WI38 (cell line): ENCODE data around the gene PEPD.

Experiments used
- H3K4me3 ChIP-seq: 2 replicates; pipeline ENCODE4 v1.5.1; 2011; ENCODE audit warnings: low read depth, mild to moderate bottlenecking, control low read depth, low read length
- CTCF ChIP-seq: IDR thresholded peaks from 2 replicates; pipeline ENCODE4 v1.5.1; 2012; ENCODE audit warnings: low read depth, mild to moderate bottlenecking, control low read depth, low read length

The PEPD gene

GRCh38 chr19:33414667-33415605 lies 106.7 kb downstream of the PEPD start:
- no peak for TF ChIP-seq CTCF
- no peak overlapping the region for H3K4me3 ChIP-seq

- TF ChIP-seq CTCF = no peak
- H3K4me3 ChIP-seq = no peak overlapping the region
Measured at GRCh38 chr19:33413868-33414666, 107.5 kb downstream of the PEPD start.

DNA sequence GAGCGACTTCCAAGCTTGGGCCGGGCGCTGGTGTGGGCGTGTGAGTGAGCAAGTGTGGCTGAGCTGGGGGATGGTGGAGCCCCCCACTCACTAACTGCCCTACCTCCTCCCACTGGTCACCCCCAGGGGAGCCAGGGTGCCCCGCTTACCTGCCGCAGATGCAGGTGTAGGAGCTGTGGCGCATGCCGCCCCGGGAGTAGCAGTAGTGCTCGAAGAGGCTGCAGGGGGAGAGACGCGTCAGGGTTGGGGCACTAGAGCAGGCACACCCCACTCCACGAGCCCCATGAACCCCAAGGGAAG lies 108.2 kb downstream of the PEPD start:
- no peak overlapping the region for H3K4me3 ChIP-seq
- no peak for TF ChIP-seq CTCF

DNA sequence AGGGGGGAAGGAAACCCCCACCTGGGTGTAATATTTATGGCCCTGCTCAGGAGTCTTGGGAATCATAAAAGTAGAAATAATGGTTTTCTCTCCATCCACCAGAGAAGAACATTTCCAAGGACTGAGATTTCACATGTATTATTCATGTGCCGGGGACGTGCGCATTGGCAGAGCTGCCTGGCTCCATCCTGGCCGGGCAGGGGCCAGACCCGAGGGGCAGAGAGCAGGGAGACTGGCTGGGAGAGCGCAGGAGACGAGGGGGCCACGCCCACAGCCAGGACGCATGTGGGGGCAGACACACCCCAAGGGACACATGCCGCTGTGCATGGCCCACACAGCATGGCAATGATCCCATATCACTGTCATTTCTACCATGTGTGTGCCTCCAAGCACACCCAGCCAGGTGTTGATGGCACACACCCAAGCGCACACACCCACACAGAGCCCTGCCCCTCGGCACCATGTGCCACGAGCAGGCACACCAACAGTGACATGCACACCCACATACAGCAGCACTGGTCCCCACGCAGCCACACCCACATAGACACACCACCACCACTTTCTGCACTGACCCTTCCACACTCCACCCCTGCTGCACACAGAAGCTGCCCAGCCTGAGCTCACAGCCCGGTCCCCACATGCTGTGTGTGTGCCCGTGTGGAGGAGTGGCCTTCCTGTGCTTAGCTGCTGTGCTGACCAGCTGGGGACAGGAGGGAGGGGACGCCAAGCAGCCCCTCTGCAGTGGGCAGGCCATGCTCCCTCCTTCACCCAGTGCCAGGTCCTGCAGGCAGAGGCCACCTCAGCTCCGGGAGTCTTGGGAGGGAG lies 108.8 kb downstream of the PEPD start:
- no peak for TF ChIP-seq CTCF
- no peak overlapping the region for H3K4me3 ChIP-seq

DNA sequence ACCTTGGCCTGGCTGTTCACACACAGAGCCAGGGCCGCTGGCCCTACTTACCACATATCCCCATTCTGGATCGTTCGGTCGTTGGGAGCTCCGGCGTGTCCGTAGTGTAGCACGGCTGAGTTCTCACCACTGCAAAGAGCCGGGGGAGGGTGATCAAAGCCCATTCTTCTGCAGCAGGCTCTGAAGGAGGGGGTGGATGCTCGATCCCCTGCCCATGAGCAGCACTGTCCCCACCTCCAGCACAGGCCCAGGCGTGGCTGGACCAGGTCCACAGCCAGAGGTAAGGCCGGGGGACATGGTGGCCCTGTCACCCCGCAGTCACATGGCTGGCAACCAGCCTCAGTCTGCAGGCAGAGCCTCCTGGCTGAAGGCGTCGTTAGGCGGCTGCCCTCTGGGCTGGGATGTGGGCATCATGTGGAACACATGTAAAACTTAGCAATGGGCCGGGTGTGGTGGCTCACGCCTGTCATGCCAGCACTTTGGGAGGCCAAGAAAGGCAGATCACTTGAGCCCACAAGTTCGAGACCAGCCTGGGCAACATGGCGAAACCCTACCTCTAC lies 109.9 kb downstream of the PEPD start:
- H3K4me3 ChIP-seq = no peak overlapping the region
- TF ChIP-seq CTCF = no peak

GRCh38 chr19:33410915-33411401 lies 110.6 kb downstream of the PEPD start:
- H3K4me3 ChIP-seq = no peak overlapping the region
- no peak for TF ChIP-seq CTCF
